ENCODE measurements around the gene DHRS7C. TPM values are rescaled to one million over a fixed set of nuclear protein-coding genes. Genes with fewer than 3 reads are reported as not detected.

Gene DHRS7C
- total and polyA plus RNA-seq, 2 experiments from 2014 or later = 0.63 TPM; not detected in 1

DNA sequence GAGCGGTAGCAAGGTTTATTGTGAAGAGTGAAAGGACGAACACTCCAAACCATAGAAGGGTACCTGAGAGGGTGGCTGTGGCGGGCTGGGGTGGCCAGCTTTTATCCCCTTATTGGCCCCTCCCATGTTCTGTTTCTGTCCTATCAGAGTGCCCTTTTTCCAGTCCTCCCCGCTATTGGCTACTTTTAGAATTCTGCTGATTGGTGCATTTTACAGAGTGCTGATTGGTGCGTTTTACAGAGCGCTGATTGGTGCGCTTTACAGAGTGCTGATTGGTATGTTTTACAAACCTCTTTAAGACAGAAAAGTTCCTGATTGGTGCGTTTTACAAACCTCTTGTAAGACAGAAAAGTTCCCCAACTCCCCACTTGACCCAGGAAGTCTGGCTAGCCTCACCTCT lies 18.0 kb upstream of the DHRS7C start:
- TF ChIP-seq CTCF (IDR thresholded peaks at IDR 0.05; ENCODE audit: low read depth, low read length) = no peak
- Histone ChIP-seq H3K36me3 (no peaks in the 10 kb centered on the region), H3K27ac (no peak overlapping the region), H3K9me3 (ENCODE audit: low read depth) (no peaks in the 10 kb centered on the region), H3K27me3 (no peaks in the 10 kb centered on the region), H3K4me3 (no peak overlapping the region), H3K4me1 (ENCODE audit: low read depth) (peaks cover 19% of the 10 kb centered on the region)
- DNase-seq (ENCODE audit: low read depth in 1 of 2, low spot score in 1 of 2) = no peak

DNA sequence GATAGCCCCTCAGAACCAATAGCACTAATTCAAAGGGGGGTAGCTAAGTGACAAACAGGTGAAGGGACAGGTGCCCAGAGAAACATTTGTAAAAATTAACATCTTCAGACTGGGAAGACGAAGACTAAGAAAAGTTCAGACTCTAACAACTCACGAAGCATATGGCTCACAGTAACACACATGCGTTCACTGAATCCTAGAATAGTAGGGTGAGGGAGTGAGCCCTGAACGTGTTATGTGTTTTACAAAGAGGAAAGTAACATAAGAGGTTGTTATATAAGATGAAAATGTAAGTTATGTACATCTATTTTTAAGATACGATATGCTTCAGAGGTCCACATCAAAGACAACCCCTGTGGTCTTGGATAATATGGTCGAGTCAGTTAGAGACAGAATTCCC lies 15.3 kb upstream of the DHRS7C start:
- H3K27me3 ChIP-seq = no peaks in the 10 kb centered on the region
- no peak for DNase-seq (ENCODE audit: low read depth in 1 of 2, low spot score in 1 of 2)
- H3K27ac ChIP-seq = no peak overlapping the region
- no peak overlapping the region for H3K4me3 ChIP-seq
- no peaks in the 10 kb centered on the region for H3K36me3 ChIP-seq
- no peak for TF ChIP-seq CTCF (IDR thresholded peaks at IDR 0.05; ENCODE audit: low read depth, low read length)
- no peaks in the 10 kb centered on the region for H3K9me3 ChIP-seq (ENCODE audit: low read depth)
- peaks cover 19% of the 10 kb centered on the region for H3K4me1 ChIP-seq (ENCODE audit: low read depth)

DNA sequence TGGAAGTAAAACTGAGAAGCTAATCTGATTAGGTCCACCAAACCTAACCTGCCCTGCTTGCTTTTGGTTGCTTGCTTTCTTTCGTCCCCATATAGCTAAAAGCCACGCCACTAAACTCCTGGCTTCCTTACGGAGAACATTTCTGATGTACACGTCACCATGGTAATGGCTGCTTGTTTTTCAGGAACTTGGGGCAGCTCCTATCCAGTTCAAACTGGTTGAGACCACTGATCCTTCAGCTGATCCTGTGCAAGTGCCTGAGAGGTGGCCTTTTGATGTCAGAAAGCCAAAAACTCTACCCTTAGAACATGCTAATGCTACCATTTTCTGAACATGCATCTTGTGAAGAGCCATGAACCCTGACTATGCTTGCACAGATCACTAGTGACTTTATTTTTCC lies 14.4 kb upstream of the DHRS7C start:
- Histone ChIP-seq H3K4me3 (no peak overlapping the region), H3K4me1 (ENCODE audit: low read depth) (peaks cover 19% of the 10 kb centered on the region), H3K27ac (no peak overlapping the region), H3K36me3 (no peaks in the 10 kb centered on the region), H3K27me3 (no peaks in the 10 kb centered on the region), H3K9me3 (ENCODE audit: low read depth) (no peaks in the 10 kb centered on the region)
- no peak for DNase-seq (ENCODE audit: low read depth in 1 of 2, low spot score in 1 of 2)
- TF ChIP-seq CTCF (IDR thresholded peaks at IDR 0.05; ENCODE audit: low read depth, low read length) = no peak

- no peak for TF ChIP-seq CTCF (IDR thresholded peaks at IDR 0.05; ENCODE audit: low read depth, low read length)
- no peak overlapping the region for H3K27ac ChIP-seq
- H3K4me3 ChIP-seq = no peak overlapping the region
- no peaks in the 10 kb centered on the region for H3K9me3 ChIP-seq (ENCODE audit: low read depth)
- DNase-seq (ENCODE audit: low read depth in 1 of 2, low spot score in 1 of 2) = no peak
- no peaks in the 10 kb centered on the region for H3K36me3 ChIP-seq
- peaks cover 11% of the 10 kb centered on the region for H3K4me1 ChIP-seq (ENCODE audit: low read depth)
- H3K27me3 ChIP-seq = no peaks in the 10 kb centered on the region
These were observed 11.3 kb upstream of the DHRS7C start for GRCh38 chr17:9802697-9803096.

GRCh38 chr17:9802294-9802693 lies 10.9 kb upstream of the DHRS7C start:
- Histone ChIP-seq H3K4me3 (no peak overlapping the region), H3K36me3 (no peaks in the 10 kb centered on the region), H3K9me3 (ENCODE audit: low read depth) (no peaks in the 10 kb centered on the region), H3K4me1 (ENCODE audit: low read depth) (peaks cover 11% of the 10 kb centered on the region), H3K27me3 (no peaks in the 10 kb centered on the region), H3K27ac (no peak overlapping the region)
- TF ChIP-seq CTCF (IDR thresholded peaks at IDR 0.05; ENCODE audit: low read depth, low read length) = no peak
- DNase-seq (ENCODE audit: low read depth in 1 of 2, low spot score in 1 of 2) = peak in 1 of 2 donors; percentile 13

DNA sequence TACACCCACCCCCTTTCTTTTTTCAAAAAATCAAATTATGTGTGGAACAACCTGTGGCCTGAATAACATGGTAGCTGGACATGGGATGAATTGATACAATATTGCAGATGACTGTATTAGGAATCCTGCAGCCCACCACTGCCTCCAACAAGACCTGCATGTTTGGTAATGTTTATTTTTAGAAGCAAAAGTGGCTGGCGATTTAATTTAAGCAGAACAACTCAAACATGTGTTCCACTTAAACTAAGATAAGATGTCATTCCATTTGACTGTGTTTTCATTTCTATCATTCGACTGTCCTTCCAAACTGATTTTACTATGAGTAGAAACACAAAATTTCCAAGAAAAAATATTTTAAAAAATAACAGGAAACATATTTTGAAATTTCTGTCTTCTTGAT lies 10.1 kb upstream of the DHRS7C start:
- TF ChIP-seq CTCF (IDR thresholded peaks at IDR 0.05; ENCODE audit: low read depth, low read length) = no peak
- H3K4me3 ChIP-seq = no peak overlapping the region
- peaks cover 11% of the 10 kb centered on the region for H3K4me1 ChIP-seq (ENCODE audit: low read depth)
- DNase-seq (ENCODE audit: low read depth in 1 of 2, low spot score in 1 of 2) = peak in 1 of 2 donors; percentile 78
- H3K9me3 ChIP-seq (ENCODE audit: low read depth) = no peaks in the 10 kb centered on the region
- no peak overlapping the region for H3K27ac ChIP-seq
- H3K27me3 ChIP-seq = peaks cover under 1% of the 10 kb centered on the region
- no peaks in the 10 kb centered on the region for H3K36me3 ChIP-seq
